HUES6 (cell line): ENCODE data around the gene ADAMTS4.

Experiments used
- H3K27ac ChIP-seq: 2 replicates; pipeline ENCODE4 v1.7.0; 2013; ENCODE audit warnings: low read depth, mild to moderate bottlenecking, low read length, inconsistent platforms
- H3K27me3 ChIP-seq: 2 replicates; pipeline ENCODE4 v1.6.1; 2013; ENCODE audit warnings: low read length; ENCODE audit not compliant: control insufficient read depth, insufficient read depth
- H3K36me3 ChIP-seq: 2 replicates; pipeline ENCODE4 v1.6.1; 2013; ENCODE audit warnings: low read length; ENCODE audit not compliant: control insufficient read depth, insufficient read depth
- H3K4me1 ChIP-seq: 2 replicates; pipeline ENCODE4 v1.6.1; 2013; ENCODE audit warnings: low read length; ENCODE audit not compliant: control insufficient read depth, insufficient read depth
- H3K4me3 ChIP-seq: 2 replicates; pipeline ENCODE4 v1.5.1; 2013; ENCODE audit warnings: low read depth, low read length
- H3K9ac ChIP-seq: one replicate; pipeline ENCODE4 v1.6.1; 2013; ENCODE audit warnings: mild to moderate bottlenecking, low read length
- H3K9me3 ChIP-seq: 2 replicates; pipeline ENCODE4 v1.6.1; 2013; ENCODE audit warnings: low read depth, low read length; ENCODE audit not compliant: control insufficient read depth, insufficient read depth

ADAMTS4 gene

DNA sequence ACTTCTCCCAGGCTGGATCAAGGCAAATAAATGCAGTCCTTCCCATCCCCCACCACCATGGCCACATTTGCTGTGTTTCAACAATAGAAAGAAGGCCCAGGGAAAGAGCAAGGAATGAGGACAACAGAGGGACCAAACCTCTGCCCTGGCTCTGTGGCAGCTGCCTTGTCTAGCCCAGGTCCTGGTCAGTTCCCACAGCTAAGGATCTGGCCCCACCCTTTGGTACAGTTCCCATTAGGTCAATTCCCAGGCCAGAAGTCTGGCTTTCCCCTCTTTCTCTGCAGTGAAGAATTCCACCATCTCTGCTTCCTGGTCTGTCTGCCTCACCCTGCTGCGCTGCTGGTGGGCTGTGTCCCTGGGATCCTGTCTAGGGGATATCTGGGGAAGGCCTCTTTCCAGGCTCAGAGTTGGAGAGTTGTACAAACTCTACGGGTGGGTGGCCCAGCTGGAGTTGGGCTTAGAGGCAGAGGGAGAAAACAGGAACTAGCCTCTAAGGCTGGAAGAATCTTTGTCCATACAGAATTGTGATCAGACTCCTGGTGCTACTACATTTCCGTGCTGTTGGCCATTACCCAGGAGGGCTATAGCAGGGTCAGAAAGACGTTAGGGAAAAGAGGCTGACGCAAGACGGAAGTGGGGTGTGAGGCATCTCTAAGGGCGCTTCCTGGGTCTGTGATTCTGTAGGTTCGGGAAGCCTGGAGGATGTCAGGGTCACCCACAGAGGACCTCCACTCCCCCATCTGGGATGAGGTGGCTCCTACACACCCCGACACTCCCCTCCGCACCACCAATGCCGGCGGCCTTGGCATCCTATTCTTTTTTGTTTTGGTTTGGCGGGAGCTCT lies 2.4 kb upstream of the ADAMTS4 start:
- H3K4me1 ChIP-seq, result peaks cover 56% of the 10 kb centered on the region
- H3K4me3 ChIP-seq, result peak overlapping the region; percentile 78
- peak overlapping the region; percentile 79 for H3K9ac ChIP-seq
- H3K36me3 ChIP-seq, result peaks cover 29% of the 10 kb centered on the region
- no peaks in the 10 kb centered on the region for H3K27me3 ChIP-seq
- H3K9me3 ChIP-seq, result no peaks in the 10 kb centered on the region
- H3K27ac ChIP-seq, result peak overlapping the region; percentile 96

DNA sequence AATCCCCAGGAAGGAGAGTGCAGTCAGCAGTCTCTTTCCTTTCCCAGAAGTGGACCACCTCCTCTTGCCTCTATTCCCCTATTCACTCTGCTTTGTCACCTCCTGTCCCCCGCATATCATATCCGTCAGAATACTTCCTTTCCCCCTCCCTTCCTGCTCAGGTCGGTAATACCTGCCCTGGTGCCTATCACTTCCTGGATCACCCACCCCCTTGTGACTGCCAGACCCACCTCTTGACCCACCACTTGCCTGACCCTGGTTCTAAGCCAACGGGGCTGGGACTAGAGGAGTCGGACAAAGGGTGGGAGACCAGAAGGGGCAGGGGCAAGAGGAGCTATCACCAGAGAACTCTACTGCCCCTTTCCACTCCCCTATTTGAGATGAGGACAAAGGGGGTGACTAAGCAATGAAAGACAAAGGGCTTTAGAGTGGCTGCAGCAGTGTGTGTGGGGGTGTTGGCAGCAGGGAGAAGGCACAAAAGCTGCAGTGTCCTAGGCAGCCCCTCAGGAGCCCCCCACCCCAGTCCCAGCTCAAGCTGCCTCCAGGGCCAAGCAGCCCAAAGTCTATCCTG lies 1.7 kb upstream of the ADAMTS4 start:
- H3K27me3 ChIP-seq, result no peaks in the 10 kb centered on the region
- peak overlapping the region; percentile 79 for H3K9ac ChIP-seq
- peaks cover 56% of the 10 kb centered on the region for H3K4me1 ChIP-seq
- H3K36me3 ChIP-seq, result peaks cover 26% of the 10 kb centered on the region
- no peaks in the 10 kb centered on the region for H3K9me3 ChIP-seq
- peak overlapping the region; percentile 96 for H3K27ac ChIP-seq
- H3K4me3 ChIP-seq, result 0 out of 2 replicates have a peak overlapping the region, but pooled peaks have one; percentile 54

- no peaks in the 10 kb centered on the region for H3K27me3 ChIP-seq
- peak overlapping the region; percentile 19 for H3K9ac ChIP-seq
Observed at GRCh38 chr1:161199506-161200139, 769 bp upstream of the ADAMTS4 start.

DNA sequence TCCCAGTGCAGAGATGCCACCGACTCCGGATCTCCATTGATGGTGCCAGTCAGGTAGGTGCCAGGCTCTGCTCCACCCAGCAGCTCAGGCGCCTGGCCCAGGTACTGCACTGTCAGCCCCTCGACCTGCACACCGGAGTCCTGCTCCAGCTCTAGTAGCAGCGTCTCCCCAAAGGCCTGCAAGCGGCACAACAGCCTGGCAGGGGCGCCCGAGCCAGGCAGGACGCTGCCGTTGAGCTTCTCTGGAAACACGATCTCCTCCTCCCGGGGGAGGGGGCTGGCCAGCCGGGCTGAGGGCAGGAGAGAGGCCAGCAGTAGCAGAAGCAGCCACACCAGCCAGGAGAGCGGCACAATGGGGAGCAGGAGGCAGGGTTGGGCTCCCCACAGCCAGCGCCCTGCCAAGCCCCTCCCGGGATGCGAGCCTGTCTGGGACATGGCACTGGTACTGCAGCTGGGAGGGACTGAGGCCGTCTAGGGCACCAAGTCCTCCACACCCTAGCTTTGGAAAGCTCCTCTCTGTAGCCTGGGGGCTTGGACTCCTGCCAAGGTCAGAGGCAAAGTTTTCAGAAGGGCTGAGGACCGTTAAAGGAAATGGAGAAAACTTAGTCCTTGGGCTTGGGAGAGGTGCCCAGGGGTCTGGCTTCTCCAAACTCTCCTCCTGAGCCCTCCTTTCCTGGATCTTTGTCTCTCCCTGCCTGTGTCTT lies 509 bp downstream of the ADAMTS4 start:
- Histone ChIP-seq H3K27ac (peak overlapping the region; percentile 45; the same call in 1 of the 2 replicates), H3K9me3 (no peaks in the 10 kb centered on the region), H3K4me3 (peak overlapping the region; percentile 54), H3K36me3 (peaks cover 11% of the 10 kb centered on the region; the same call in 1 of the 2 replicates), H3K4me1 (peaks cover 56% of the 10 kb centered on the region), H3K9ac (peak overlapping the region; percentile 47), H3K27me3 (no peaks in the 10 kb centered on the region)

More at GRCh38 chr1:161199506-161200139, 769 bp upstream of the ADAMTS4 start:
- peak overlapping the region; percentile 96 for H3K27ac ChIP-seq
- H3K4me1 ChIP-seq, result peaks cover 56% of the 10 kb centered on the region
- H3K9me3 ChIP-seq, result no peaks in the 10 kb centered on the region
- H3K4me3 ChIP-seq, result peak overlapping the region; percentile 54; the same call in 1 of the 2 replicates
- peaks cover 24% of the 10 kb centered on the region for H3K36me3 ChIP-seq

DNA sequence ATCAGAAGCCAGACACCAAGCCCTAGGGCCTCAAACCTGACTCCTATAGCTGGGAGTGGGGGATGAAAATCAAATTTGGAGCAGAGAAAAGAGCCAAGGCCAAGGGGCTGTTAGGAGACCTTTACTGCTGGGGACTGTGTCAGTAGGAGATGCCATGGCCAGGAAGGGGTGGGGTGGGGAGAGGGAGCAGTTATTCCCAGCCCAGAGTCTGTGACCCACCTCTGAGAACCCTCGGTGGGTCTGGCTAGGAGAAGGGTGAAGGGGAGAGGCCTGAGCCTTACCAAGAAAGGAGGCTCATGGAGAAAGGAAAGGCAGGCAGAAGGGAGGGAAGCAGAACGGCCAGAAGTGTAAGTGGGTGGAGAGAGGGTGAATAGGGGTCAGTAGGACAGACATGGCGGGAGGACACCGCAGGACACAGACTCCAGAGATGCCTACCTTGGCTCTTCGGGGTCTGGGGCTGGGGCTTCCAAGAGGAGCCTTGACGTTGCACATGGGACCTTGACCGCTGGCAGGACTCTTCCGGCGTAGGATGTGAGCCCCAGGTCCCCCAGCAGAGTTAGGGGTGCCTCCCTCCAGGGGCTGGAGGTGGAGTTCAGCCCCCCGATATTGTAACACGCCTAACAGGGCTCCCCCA lies 1.2 kb downstream of the ADAMTS4 start:
- H3K27ac ChIP-seq, result no peak overlapping the region

DNA sequence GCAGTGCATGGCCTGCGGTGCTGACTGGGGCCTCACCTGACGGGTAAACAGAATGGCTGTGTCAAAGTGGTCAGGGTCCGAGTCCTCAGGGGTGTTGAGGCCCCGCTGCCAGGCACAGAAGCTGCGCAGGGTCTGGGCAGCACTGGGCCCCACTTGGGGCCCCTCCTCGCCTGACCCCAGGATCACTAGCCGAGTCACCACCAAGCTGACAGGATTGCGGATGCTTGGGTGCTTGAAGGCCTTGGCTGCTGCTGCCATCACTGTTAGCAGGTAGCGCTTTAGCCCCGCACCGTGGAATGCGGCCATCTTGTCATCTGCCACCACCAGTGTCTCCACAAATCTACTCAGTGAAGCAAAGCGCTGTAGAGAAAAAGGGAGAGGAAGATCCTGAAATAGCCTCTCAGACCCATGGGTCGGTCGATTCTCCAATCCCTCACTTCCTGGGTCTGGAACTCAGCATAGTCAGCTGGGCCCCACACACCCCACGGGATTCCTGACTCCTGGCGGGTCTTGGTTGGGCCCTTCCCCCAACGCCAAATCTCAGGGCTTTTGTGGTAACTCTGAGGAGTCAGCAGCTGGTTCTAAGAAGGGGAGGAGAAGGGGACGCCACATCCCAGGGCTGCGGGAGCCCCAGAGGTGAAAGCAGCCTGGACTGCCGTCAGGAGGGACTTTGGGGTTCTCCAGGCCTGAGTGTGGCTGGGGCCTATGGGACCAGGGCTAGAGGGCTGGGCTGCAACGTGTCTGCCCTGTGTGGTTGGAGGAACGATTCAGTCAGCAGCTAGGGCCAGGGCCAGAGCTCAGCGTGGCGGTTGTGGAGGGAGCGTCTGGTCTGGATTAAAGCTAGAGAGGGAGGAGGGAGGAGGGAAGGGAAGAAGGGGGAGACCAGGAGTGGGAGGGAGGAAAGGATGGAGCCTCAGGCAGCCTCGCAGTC lies 2.1 kb downstream of the ADAMTS4 start:
- Histone ChIP-seq H3K4me3 (peak overlapping the region; percentile 54), H3K36me3 (peaks cover 14% of the 10 kb centered on the region), H3K9ac (peak overlapping the region; percentile 37), H3K4me1 (peaks cover 54% of the 10 kb centered on the region), H3K27me3 (no peaks in the 10 kb centered on the region), H3K27ac (no peak overlapping the region; the same call in 1 of the 2 replicates), H3K9me3 (no peaks in the 10 kb centered on the region)

More for the DNA sequence above, 1.2 kb downstream of the ADAMTS4 start:
- Histone ChIP-seq H3K36me3 (peaks cover 10% of the 10 kb centered on the region; the same call in 1 of the 2 replicates), H3K4me3 (peak overlapping the region; percentile 54), H3K9me3 (no peaks in the 10 kb centered on the region), H3K27me3 (no peaks in the 10 kb centered on the region), H3K4me1 (peaks cover 56% of the 10 kb centered on the region), H3K9ac (peak overlapping the region; percentile 47)

GRCh38 chr1:161196111-161196510 lies 2.7 kb downstream of the ADAMTS4 start:
- Histone ChIP-seq H3K36me3 (peaks cover 21% of the 10 kb centered on the region), H3K4me3 (no peak overlapping the region), H3K9ac (no peak overlapping the region), H3K4me1 (peaks cover 50% of the 10 kb centered on the region), H3K9me3 (no peaks in the 10 kb centered on the region), H3K27ac (no peak overlapping the region), H3K27me3 (no peaks in the 10 kb centered on the region)

GRCh38 chr1:161195171-161195570 lies 3.7 kb downstream of the ADAMTS4 start:
- Histone ChIP-seq H3K4me1 (peaks cover 44% of the 10 kb centered on the region), H3K27me3 (no peaks in the 10 kb centered on the region), H3K9ac (no peak overlapping the region), H3K9me3 (no peaks in the 10 kb centered on the region), H3K4me3 (no peak overlapping the region), H3K27ac (no peak overlapping the region), H3K36me3 (peaks cover 21% of the 10 kb centered on the region)

GRCh38 chr1:161193561-161194235 lies 5.2 kb downstream of the ADAMTS4 start:
- Histone ChIP-seq H3K4me1 (peaks cover 29% of the 10 kb centered on the region), H3K27ac (no peak overlapping the region), H3K9me3 (no peaks in the 10 kb centered on the region), H3K36me3 (peaks cover 21% of the 10 kb centered on the region), H3K9ac (no peak overlapping the region), H3K27me3 (no peaks in the 10 kb centered on the region), H3K4me3 (no peak overlapping the region)
